Transverse colon (tissue), 4 donors: ENCODE results near the gene GRIA3. TPM values are rescaled to one million over a fixed set of nuclear protein-coding genes. Genes with fewer than 3 reads are reported as not detected.

ENCODE experiments used
- DNase-seq: peaks from one replicate; pipeline ENCODE4 v3.0.0-alpha.2; 2019
- H3K27ac ChIP-seq, 4 donors: fragments of 200-600 bp; sonication (generic); 2 replicates each; pipeline ENCODE4 v1.5.1; 2016 to 2018; ENCODE audit warnings: inconsistent platforms in 4 of 4
- H3K27me3 ChIP-seq: fragments of 200-600 bp; sonication (generic); 2 replicates; pipeline ENCODE4 v1.5.1; 2017; ENCODE audit warnings: inconsistent platforms
- H3K36me3 ChIP-seq, 4 donors: fragments of 200-600 bp; sonication (generic); 2 replicates each; pipeline ENCODE4 v1.5.1; 2017 to 2019; ENCODE audit warnings: inconsistent platforms in 4 of 4
- H3K4me1 ChIP-seq, 4 donors: fragments of 200-600 bp; sonication (generic); 2 replicates each; pipeline ENCODE4 v1.5.1; 2017 to 2020; ENCODE audit warnings: inconsistent platforms in 4 of 4
- H3K4me3 ChIP-seq, 4 donors: fragments of 200-600 bp; sonication (generic); 1 replicate in 1 of 4; 2 replicates in 3 of 4; pipeline versions ENCODE4 v1.5.1 to v1.6.1; 2017 to 2019; ENCODE audit warnings: inconsistent platforms in 4 of 4
- H3K9me3 ChIP-seq, 2 donors: fragments of 200-600 bp; sonication (generic); 2 replicates each; pipeline ENCODE4 v1.5.1; 2017 to 2019; ENCODE audit warnings: inconsistent platforms in 2 of 2
- EP300 ChIP-seq: sonication (generic); formaldehyde crosslinking; IDR thresholded peaks from one replicate; pipeline ENCODE4 v1.6.1; 2017; ENCODE audit warnings: antibody characterized with exemption, low read depth
- POLR2A ChIP-seq: fragments of 450-650 bp; IDR thresholded peaks from one replicate; pipeline ENCODE4 v1.6.1; 2016; ENCODE audit warnings: antibody characterized with exemption, mild to moderate bottlenecking, moderate library complexity
- POLR2AphosphoS5 ChIP-seq, 3 donors: sonication (generic); formaldehyde crosslinking; IDR thresholded peaks; one replicate each; pipeline ENCODE4 v1.6.1; 2016; ENCODE audit warnings: antibody characterized with exemption in 3 of 3
- WGBS, 2 donors: methylation state at CpG; one replicate each; pipeline ENCODE4 v1.1.5; 2018; ENCODE audit warnings: low coverage in 1 of 2; 5-methylcytosine and 5-hydroxymethylcytosine counted together
- in situ Hi-C, 4 donors: fragments of 200-750 bp; cut with MboI; loops; one replicate each; pipeline versions ENCODE4 v1.15.0 to v1.15.1; 2017; ENCODE audit warnings: low sequenced_read_pairs in 3 of 4, low pct_ligation_motif_present in 1 of 4, low pct_unique_long_range_greater_than_20kb in 1 of 4
- intact Hi-C: fragments of 100-400 bp; cut with DNase I; formaldehyde crosslinking; loops from one replicate; pipeline ENCODE4 v1.15.1; 2023; ENCODE audit warnings: low total_unique reads
- total RNA-seq, 4 donors: library from RNA; depleted of rRNA; stranded (reverse); fragments of >200 nt; gene quantifications; one replicate each; pipeline ENCODE4 v1.1.0, GENCODE V29; 2016
- TF ChIP-seq, protein P1 (sequence below), 5 experiments: fragments of 200-600 bp in 3 of 5; fragments of 450-650 bp in 2 of 5; sonication (generic) in 3 of 5; IDR thresholded peaks; 1 replicate in 2 of 5; 2 replicates in 3 of 5; pipeline ENCODE4 v1.5.1; 2016 to 2017; ENCODE audit warnings: antibody characterized with exemption in 5 of 5, inconsistent platforms in 3 of 5, mild to moderate bottlenecking in 2 of 5, moderate library complexity in 1 of 5

The GRIA3 gene
- total RNA-seq, result 1 to 10 TPM in 1 of 4 donors, under 1 TPM in 2, not detected in 1; 0.40 to 1.1 (median 0.68) TPM

GRCh38 chrX:123184219-123184865 lies at the start of gene GRIA3:
Gene GRIA3 (plus strand): TSS chrX:123184278. CDS start chrX:123184536, 258 bp downstream.
- H3K36me3 ChIP-seq, result no peaks in the 10 kb centered on the region
- H3K27ac ChIP-seq, result no peak within 1 kb of the TSS
- intact Hi-C loops (no loop called here), in situ Hi-C loops (no loop called here)
- no peak for DNase-seq
- TF ChIP-seq POLR2A, result no peak
- TF ChIP-seq, protein P1, sequence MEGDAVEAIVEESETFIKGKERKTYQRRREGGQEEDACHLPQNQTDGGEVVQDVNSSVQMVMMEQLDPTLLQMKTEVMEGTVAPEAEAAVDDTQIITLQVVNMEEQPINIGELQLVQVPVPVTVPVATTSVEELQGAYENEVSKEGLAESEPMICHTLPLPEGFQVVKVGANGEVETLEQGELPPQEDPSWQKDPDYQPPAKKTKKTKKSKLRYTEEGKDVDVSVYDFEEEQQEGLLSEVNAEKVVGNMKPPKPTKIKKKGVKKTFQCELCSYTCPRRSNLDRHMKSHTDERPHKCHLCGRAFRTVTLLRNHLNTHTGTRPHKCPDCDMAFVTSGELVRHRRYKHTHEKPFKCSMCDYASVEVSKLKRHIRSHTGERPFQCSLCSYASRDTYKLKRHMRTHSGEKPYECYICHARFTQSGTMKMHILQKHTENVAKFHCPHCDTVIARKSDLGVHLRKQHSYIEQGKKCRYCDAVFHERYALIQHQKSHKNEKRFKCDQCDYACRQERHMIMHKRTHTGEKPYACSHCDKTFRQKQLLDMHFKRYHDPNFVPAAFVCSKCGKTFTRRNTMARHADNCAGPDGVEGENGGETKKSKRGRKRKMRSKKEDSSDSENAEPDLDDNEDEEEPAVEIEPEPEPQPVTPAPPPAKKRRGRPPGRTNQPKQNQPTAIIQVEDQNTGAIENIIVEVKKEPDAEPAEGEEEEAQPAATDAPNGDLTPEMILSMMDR (IDR thresholded peaks at IDR 0.05), result peak in 1 of 5 experiments; percentile 14
- no peaks in the 10 kb centered on the region for H3K4me1 ChIP-seq
- WGBS, 2 donors, result 15 to 52% methylated on average over 4 to 33 of the region's 33 CpGs
- peak within 1 kb of the TSS in 3 of 4 donors; percentile 16 to 39 (median 18) for H3K4me3 ChIP-seq
- peaks cover 5% of the 10 kb centered on the region for H3K27me3 ChIP-seq
- no peaks in the 10 kb centered on the region for H3K9me3 ChIP-seq

- Histone ChIP-seq H3K4me3 (no peak overlapping the region), H3K4me1 (no peaks in the 10 kb centered on the region), H3K27me3 (no peaks in the 10 kb centered on the region), H3K36me3 (no peaks in the 10 kb centered on the region), H3K27ac (no peak overlapping the region), H3K9me3 (no peaks in the 10 kb centered on the region)
- no peak for TF ChIP-seq POLR2AphosphoS5 (IDR thresholded peaks at IDR 0.05)
- TF ChIP-seq EP300, result no peak
- TF ChIP-seq, protein P1 (IDR thresholded peaks at IDR 0.05), result no peak
- TF ChIP-seq POLR2A, result no peak
- DNase-seq, result no peak
- intact Hi-C loops (no loop called here), in situ Hi-C loops (no loop called here)
- WGBS, 2 donors, result 33 to 77% methylated on average over 1 of the region's 1 CpG
These were observed 45.6 kb upstream of the GRIA3 start for GRCh38 chrX:123138473-123138872.

- no peaks in the 10 kb centered on the region for H3K9me3 ChIP-seq
- no peaks in the 10 kb centered on the region for H3K4me1 ChIP-seq
- in situ Hi-C loops (no loop called here), intact Hi-C loops (no loop called here)
- H3K4me3 ChIP-seq, result no peak overlapping the region
- TF ChIP-seq, protein P1 (IDR thresholded peaks at IDR 0.05), result no peak
- no peak for TF ChIP-seq EP300
- TF ChIP-seq POLR2AphosphoS5 (IDR thresholded peaks at IDR 0.05), result no peak
- no peak for TF ChIP-seq POLR2A
- H3K27ac ChIP-seq, result no peak overlapping the region
- no peaks in the 10 kb centered on the region for H3K36me3 ChIP-seq
- WGBS, 2 donors, result 80 to 82% methylated on average over 2 to 5 of the region's 5 CpGs
- no peaks in the 10 kb centered on the region for H3K27me3 ChIP-seq
- DNase-seq, result no peak
These were observed 43.6 kb upstream of the GRIA3 start for GRCh38 chrX:123140454-123140853.

GRCh38 chrX:123140904-123141303 lies 43.2 kb upstream of the GRIA3 start:
- intact Hi-C loops, result no loop called here
- Histone ChIP-seq H3K36me3 (no peaks in the 10 kb centered on the region), H3K27me3 (no peaks in the 10 kb centered on the region), H3K4me3 (no peak overlapping the region), H3K4me1 (no peaks in the 10 kb centered on the region), H3K9me3 (no peaks in the 10 kb centered on the region), H3K27ac (no peak overlapping the region)
- TF ChIP-seq POLR2A (no peak), EP300 (no peak), POLR2AphosphoS5 (IDR thresholded peaks at IDR 0.05) (no peak)
- TF ChIP-seq, protein P1 (IDR thresholded peaks at IDR 0.05), result no peak
- WGBS, 2 donors, result 21% methylated on average over 1 of the region's 1 CpG; no CpG with 5 or more reads in 1 of the 2 donors
- in situ Hi-C loops, result no loop called here
- no peak for DNase-seq
